Measurements from ENCODE around the gene GREB1.

GREB1 gene

DNA sequence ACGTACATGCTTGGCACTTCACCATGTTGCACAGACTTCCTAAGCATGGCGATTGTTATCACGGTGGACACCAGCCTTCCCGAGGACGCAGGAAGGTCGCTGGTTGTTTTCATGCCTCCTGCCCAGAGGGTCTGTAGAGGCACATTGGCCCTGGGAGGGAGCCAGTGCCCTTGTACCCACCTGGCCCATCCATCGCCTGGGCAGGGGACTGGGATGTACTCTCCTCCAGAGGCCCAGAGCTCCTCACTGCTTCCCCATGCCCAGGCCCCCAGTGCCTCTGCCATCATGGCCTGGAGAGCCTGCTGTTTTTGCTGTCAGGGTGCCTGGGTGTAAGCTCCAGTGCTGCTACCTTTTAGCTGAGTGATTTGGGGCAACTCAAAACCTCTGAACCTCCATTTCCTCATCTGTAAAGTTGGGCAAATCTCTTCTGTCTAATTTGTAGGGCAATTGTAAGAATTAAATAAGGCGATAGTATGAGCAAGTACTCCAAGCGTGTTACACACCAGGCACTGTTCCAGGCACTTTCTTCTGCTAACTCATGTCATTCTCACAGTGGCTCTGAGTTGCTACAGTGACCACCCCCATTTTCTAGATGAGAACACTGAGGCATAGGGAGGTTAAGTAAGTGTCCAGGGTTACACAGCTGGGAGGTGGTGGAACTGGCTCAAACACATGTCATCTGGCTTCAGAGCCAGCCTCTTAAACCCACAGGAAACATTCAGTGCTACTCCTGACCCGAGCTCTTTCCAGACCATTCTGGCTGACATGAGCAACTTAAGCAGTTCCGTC lies 45.3 kb downstream of the GREB1 start:
- Histone ChIP-seq H3K4me1 (ENCODE audit: control insufficient read depth, insufficient read depth, low read length) (peaks cover 11% of the 10 kb centered on the region), H3K27me3 (ENCODE audit: control insufficient read depth, insufficient read depth, low read length) (peaks cover 38% of the 10 kb centered on the region), H3K9me3 (replicated peaks; ENCODE audit: low read length) (no peaks in the 10 kb centered on the region), H3K36me3 (ENCODE audit: insufficient read depth, low read length) (no peaks in the 10 kb centered on the region), H3K4me2 (ENCODE audit: low read length) (no peak overlapping the region), H3K9ac (ENCODE audit: low read depth, low read length) (no peak overlapping the region), H3K4me3 (ENCODE audit: low read length) (no peak overlapping the region)

DNA sequence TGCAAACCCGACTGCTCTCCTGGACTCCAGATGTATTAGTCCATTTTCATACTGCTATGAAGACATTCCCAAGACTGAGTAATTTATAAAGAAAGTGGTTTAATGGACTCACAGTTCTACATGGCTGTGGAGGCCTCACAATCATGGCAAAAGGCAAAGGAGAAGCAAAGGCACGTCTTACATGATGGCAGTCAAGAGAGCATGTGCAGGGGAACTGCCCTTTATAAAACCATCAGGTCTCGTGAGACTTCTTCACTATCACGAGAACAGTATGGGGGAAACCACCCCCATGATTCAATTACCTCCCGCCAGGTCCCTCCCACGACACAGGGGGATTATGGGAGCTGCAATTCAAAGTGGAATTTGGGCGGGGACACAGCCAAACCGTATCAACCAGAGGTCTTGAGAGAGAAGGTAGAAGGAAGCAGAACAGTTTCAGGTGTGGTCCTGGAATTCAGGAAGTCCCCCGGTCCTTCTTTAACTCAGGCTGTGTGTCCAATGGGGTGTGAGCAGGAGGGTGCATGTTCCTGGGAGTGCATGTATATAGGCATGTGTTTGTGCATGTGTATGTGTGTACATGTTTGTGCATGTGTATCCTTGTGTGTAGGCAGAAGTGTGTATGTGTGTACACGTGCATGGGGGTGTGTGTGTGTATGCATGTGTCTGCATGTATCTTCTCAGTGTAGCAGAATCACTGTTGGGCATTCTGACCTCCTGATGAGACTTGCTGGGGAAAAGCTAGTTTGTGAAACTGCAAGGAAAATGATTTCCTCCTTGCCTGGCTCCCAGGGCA lies 46.2 kb downstream of the GREB1 start:
- no peak overlapping the region for H3K4me2 ChIP-seq (ENCODE audit: low read length)
- peaks cover 11% of the 10 kb centered on the region for H3K4me1 ChIP-seq (ENCODE audit: control insufficient read depth, insufficient read depth, low read length)
- no peak overlapping the region for H3K4me3 ChIP-seq (ENCODE audit: low read length)
- H3K27me3 ChIP-seq (ENCODE audit: control insufficient read depth, insufficient read depth, low read length), result peaks cover 38% of the 10 kb centered on the region
- H3K9me3 ChIP-seq (replicated peaks; ENCODE audit: low read length), result no peaks in the 10 kb centered on the region
- no peaks in the 10 kb centered on the region for H3K36me3 ChIP-seq (ENCODE audit: insufficient read depth, low read length)
- no peak overlapping the region for H3K9ac ChIP-seq (ENCODE audit: low read depth, low read length)

DNA sequence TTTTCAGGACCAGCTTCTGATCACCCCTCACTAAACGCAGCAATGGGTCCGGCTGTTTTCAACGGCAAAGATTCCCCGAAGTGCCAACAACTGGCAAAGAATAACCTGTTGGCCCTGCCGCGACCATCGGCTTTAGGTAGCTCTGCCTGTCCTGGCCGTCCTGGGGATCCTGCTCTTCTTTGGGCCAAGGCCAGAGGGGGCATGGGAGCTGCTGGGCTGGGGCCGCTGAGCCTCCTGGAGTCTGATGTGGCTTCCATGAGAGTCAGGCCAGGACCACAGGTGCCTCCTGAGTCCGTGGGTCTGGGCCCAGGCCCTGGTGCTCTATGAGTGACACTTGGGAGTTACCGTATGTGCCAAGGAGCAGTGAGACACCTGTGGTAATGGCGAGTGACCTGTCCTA lies 46.9 kb downstream of the GREB1 start:
- no peak overlapping the region for H3K4me2 ChIP-seq (ENCODE audit: low read length)
- no peaks in the 10 kb centered on the region for H3K36me3 ChIP-seq (ENCODE audit: insufficient read depth, low read length)

DNA sequence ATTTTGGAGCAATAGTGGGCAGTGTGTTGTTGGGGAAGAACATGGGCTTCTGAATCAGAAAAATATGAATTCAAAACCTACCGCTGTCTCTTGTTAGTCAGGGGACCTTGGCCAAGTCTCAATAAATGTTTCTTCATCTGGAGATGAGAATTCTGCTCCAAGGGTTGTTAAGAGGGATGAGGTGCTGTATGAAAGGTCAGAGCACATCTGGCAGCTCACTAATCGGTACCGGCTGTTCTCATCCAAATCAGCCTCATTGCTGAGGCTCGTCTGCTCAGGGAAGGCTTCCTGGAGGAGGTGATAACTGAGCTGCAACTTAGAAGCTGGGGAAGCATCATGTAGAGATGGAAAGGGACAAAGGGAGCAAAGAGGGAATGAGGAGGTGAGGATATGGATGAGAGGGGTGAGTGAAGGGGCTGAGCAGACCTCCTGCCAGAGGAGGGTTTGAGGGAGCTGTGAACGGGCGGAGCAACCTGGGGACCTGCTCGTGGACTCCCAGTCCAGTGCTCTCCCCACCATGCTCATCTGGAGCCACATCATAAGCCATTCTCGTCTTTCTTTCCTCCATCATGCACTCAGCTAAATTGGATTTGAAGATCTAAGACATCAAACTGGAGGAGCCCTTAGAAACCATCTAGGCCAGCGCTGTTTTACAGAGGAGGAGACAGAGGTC lies 47.4 kb downstream of the GREB1 start:
- H3K4me2 ChIP-seq (ENCODE audit: low read length), result no peak overlapping the region
- H3K4me3 ChIP-seq (ENCODE audit: low read length), result no peak overlapping the region
- H3K27me3 ChIP-seq (ENCODE audit: control insufficient read depth, insufficient read depth, low read length), result peaks cover 46% of the 10 kb centered on the region
- no peaks in the 10 kb centered on the region for H3K36me3 ChIP-seq (ENCODE audit: insufficient read depth, low read length)
- peaks cover 11% of the 10 kb centered on the region for H3K4me1 ChIP-seq (ENCODE audit: control insufficient read depth, insufficient read depth, low read length)
- no peaks in the 10 kb centered on the region for H3K9me3 ChIP-seq (replicated peaks; ENCODE audit: low read length)
- no peak overlapping the region for H3K9ac ChIP-seq (ENCODE audit: low read depth, low read length)

More for the DNA sequence above, 46.9 kb downstream of the GREB1 start:
- H3K9me3 ChIP-seq (replicated peaks; ENCODE audit: low read length), result no peaks in the 10 kb centered on the region
- H3K27me3 ChIP-seq (ENCODE audit: control insufficient read depth, insufficient read depth, low read length), result peaks cover 42% of the 10 kb centered on the region
- H3K4me1 ChIP-seq (ENCODE audit: control insufficient read depth, insufficient read depth, low read length), result peaks cover 11% of the 10 kb centered on the region
- no peak overlapping the region for H3K9ac ChIP-seq (ENCODE audit: low read depth, low read length)
- no peak overlapping the region for H3K4me3 ChIP-seq (ENCODE audit: low read length)

DNA sequence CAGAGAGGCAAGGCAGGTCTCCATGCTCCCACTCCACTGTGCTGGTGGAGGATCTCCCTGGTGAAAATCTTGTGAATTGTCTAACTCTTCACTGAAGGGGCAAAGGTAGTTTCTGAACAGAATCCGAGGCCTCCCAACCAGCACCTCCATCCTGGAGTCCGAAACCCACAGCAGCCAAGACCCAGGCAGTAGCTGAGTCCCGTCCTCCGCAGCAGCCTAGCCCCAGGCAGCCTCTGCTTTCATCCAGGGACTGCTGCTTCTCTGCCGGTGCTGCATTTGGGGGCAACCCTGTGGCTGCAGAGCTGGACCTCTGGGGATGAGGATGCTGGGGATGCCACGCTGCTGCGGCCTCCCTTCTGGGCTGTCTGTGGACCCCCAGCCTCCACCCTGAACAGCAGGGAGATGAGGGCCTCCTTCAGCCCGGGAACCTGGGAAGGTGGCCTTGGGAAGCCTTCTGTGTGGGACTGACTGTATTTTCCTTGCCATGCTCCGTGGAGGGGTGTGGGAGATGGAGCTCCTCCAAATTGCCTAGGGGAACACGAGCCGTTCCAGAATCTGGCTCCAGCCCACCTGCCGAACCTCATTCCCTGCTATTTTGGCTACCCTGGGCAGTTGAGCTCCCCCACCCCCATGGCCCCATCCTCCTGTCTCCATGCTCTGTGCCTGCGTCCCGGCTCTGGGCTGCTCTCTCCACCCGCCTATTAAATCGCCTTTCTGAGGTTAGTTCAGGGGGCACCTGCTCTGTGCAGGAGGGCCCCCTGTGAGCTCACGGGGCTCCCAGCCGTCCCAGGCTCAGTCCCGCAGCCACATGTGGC lies 48.2 kb downstream of the GREB1 start:
- H3K36me3 ChIP-seq (ENCODE audit: insufficient read depth, low read length), result no peaks in the 10 kb centered on the region
- H3K4me3 ChIP-seq (ENCODE audit: low read length), result peak overlapping the region; percentile 21
- peaks cover 46% of the 10 kb centered on the region for H3K27me3 ChIP-seq (ENCODE audit: control insufficient read depth, insufficient read depth, low read length)
- peak overlapping the region; percentile 36 for H3K4me2 ChIP-seq (ENCODE audit: low read length)
- no peaks in the 10 kb centered on the region for H3K9me3 ChIP-seq (replicated peaks; ENCODE audit: low read length)
- H3K4me1 ChIP-seq (ENCODE audit: control insufficient read depth, insufficient read depth, low read length), result peaks cover 11% of the 10 kb centered on the region
- H3K9ac ChIP-seq (ENCODE audit: low read depth, low read length), result no peak overlapping the region

DNA sequence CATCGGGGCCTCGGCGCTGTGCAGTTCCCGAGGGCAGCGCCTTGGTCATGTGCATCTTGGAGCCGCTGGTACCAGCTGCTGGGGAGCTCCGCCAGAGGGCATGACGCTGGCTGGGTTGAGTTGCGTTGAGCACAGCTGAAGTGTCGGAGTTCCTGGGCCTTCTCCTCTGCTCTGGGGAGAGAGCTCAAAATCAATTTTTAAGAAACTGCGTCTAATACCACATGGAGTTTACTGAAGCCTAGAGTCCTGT lies 48.7 kb downstream of the GREB1 start:
- Histone ChIP-seq H3K9ac (ENCODE audit: low read depth, low read length) (no peak overlapping the region), H3K36me3 (ENCODE audit: insufficient read depth, low read length) (no peaks in the 10 kb centered on the region)

DNA sequence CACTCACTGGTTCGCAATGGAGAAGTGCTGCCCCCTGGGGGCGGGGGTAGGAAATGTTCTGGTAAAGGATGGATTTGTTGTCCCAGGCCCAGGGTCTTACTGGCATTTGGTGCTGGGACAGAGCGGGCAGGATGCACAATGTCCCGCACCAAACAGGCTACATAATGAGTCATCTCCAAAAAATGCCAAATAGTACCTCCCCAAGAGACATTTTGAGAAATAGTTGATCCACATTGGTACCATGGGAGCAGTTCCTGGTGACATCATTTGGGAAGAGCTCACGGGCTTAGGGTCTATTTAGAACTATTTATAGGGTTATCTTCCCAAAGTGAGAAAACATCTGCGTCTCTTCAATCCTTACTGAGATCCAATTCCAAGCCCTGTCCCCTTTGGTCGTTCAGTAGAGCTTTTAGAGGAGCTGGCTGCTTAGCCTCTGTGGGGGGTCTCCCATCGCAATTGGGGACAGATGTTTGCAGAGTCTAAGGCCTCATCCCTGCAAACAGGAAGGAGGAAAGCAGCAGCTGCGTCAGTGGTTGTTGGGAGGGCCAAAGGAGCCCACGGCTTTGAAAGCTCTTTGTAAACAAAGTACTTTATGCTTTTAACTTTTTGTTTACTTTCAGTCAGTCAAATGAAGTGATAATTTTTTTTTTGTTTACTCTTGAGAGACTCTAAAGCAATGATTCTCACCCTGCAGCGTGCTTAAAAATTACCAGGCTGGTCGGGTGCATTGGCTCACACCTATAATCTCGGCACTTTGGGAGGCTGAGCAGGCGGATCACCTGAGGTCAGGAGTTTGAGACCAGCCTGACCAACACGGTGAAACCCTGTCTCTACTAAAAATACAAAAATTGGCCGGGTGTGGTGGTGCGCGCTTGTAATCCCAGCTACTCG lies 49.3 kb downstream of the GREB1 start:
- peaks cover 40% of the 10 kb centered on the region for H3K27me3 ChIP-seq (ENCODE audit: control insufficient read depth, insufficient read depth, low read length)
- H3K36me3 ChIP-seq (ENCODE audit: insufficient read depth, low read length), result no peaks in the 10 kb centered on the region
- H3K4me1 ChIP-seq (ENCODE audit: control insufficient read depth, insufficient read depth, low read length), result peaks cover 11% of the 10 kb centered on the region
- H3K4me3 ChIP-seq (ENCODE audit: low read length), result no peak overlapping the region
- no peak overlapping the region for H3K9ac ChIP-seq (ENCODE audit: low read depth, low read length)
- H3K4me2 ChIP-seq (ENCODE audit: low read length), result no peak overlapping the region
- H3K9me3 ChIP-seq (replicated peaks; ENCODE audit: low read length), result no peaks in the 10 kb centered on the region

More for the DNA sequence above, 48.7 kb downstream of the GREB1 start:
- H3K9me3 ChIP-seq (replicated peaks; ENCODE audit: low read length), result no peaks in the 10 kb centered on the region
- H3K27me3 ChIP-seq (ENCODE audit: control insufficient read depth, insufficient read depth, low read length), result peaks cover 46% of the 10 kb centered on the region
- peak overlapping the region; percentile 21 for H3K4me3 ChIP-seq (ENCODE audit: low read length)
- H3K4me1 ChIP-seq (ENCODE audit: control insufficient read depth, insufficient read depth, low read length), result peaks cover 11% of the 10 kb centered on the region
- peak overlapping the region; percentile 36 for H3K4me2 ChIP-seq (ENCODE audit: low read length)

DNA sequence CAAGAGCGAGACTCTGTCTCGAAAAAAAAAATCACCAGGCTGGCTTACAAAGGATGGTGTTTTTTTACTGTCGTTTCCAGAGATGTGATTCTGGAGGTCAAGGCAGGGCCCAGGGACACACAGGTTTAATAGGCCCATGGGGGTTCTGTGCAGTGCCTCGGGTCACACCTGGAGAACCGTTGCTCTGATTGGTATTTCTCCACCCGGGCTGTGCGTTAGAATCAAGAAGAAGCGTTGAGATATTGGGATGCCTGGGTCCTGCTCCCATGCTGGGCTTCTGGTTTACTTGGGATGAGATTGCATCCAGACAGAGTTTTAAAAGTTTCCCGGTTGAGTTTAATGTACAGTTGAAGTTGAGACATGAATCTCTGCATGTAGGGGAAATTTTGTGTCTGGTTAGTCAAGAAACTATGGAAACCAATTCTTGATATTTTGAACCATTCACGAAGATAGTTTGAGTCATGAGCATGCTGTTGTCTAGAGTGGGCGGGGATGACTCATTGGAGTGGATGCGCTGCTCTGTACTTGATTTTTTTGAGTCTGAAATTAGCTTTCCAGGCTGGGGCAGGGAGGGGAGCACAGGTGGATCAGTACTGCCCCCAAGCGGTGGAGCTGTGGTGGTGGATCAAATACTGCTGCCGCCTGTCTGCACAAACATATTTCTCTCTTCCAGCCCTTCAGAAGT lies 50.1 kb downstream of the GREB1 start:
- no peaks in the 10 kb centered on the region for H3K9me3 ChIP-seq (replicated peaks; ENCODE audit: low read length)
- H3K4me3 ChIP-seq (ENCODE audit: low read length), result no peak overlapping the region
- no peak overlapping the region for H3K9ac ChIP-seq (ENCODE audit: low read depth, low read length)
- H3K4me2 ChIP-seq (ENCODE audit: low read length), result peak overlapping the region; percentile 51
- H3K36me3 ChIP-seq (ENCODE audit: insufficient read depth, low read length), result no peaks in the 10 kb centered on the region
- peaks cover 11% of the 10 kb centered on the region for H3K4me1 ChIP-seq (ENCODE audit: control insufficient read depth, insufficient read depth, low read length)
- H3K27me3 ChIP-seq (ENCODE audit: control insufficient read depth, insufficient read depth, low read length), result peaks cover 39% of the 10 kb centered on the region

DNA sequence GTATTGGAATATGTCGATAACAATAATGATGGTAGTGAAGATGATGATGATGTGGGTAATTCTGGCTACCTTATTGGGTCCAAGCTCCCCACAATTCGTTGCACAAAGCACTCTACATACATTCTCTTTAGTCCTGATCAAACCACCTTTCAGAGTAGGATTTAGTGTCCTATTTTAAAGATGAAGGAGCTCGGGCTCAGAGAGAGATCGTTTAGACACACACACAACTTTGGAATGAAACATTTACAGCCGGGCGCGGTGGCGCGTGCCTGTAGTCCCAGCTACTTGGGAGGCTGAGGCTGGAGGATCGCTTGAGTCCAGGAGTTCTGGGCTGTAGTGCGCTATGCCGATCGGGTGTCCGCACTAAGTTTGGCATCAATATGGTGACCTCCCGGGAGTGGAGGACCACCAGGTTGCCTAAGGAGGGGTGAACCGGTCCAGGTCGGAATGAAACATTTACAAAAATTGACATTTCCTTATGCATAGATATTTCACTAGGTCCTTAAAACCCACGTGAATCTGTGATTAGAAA lies 50.7 kb downstream of the GREB1 start:
- Histone ChIP-seq H3K4me3 (ENCODE audit: low read length) (no peak overlapping the region), H3K36me3 (ENCODE audit: insufficient read depth, low read length) (no peaks in the 10 kb centered on the region), H3K4me1 (ENCODE audit: control insufficient read depth, insufficient read depth, low read length) (peaks cover 11% of the 10 kb centered on the region), H3K4me2 (ENCODE audit: low read length) (no peak overlapping the region), H3K9me3 (replicated peaks; ENCODE audit: low read length) (no peaks in the 10 kb centered on the region), H3K9ac (ENCODE audit: low read depth, low read length) (no peak overlapping the region), H3K27me3 (ENCODE audit: control insufficient read depth, insufficient read depth, low read length) (peaks cover 37% of the 10 kb centered on the region)

DNA sequence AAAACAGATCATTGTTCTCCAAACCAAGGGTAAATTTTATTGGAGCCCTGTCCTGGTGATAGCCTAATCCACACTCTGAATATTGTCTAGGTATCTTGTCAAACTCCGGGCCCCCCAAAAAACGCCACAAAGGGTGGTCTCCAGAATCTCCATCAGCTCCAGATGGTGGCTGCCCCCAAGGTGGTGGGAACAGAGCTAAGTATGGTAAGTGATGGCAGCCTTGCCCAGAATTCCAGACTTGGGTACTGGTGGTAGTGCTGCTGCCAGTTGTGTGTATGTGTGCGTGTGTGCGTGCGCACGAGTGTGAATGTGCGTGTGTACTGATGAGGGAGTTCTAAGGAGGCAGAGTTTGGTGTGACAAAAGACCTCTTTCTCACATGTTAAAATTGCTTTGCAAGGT lies 51.2 kb downstream of the GREB1 start:
- no peak overlapping the region for H3K9ac ChIP-seq (ENCODE audit: low read depth, low read length)
- peaks cover 37% of the 10 kb centered on the region for H3K27me3 ChIP-seq (ENCODE audit: control insufficient read depth, insufficient read depth, low read length)
- no peak overlapping the region for H3K4me2 ChIP-seq (ENCODE audit: low read length)
- no peak overlapping the region for H3K4me3 ChIP-seq (ENCODE audit: low read length)
- no peaks in the 10 kb centered on the region for H3K36me3 ChIP-seq (ENCODE audit: insufficient read depth, low read length)
- H3K4me1 ChIP-seq (ENCODE audit: control insufficient read depth, insufficient read depth, low read length), result peaks cover 11% of the 10 kb centered on the region
- no peaks in the 10 kb centered on the region for H3K9me3 ChIP-seq (replicated peaks; ENCODE audit: low read length)

All from skeletal muscle satellite cell (primary cell).